Tibial artery (tissue), 4 donors: ENCODE measurements around the gene ZNF276.
"Not testable (repeated sequence)": the region's sequence is repeated elsewhere in the genome, so short reads cannot be mapped to it uniquely, and the experiment has no call there.

Experiments
- DNase-seq, 2 donors: peaks; one replicate each; pipeline ENCODE4 v3.0.0-alpha.2; 2019
- H3K27ac ChIP-seq, 2 donors: fragments of 200-600 bp; sonication (generic) in 1 of 2; 1 replicate in 1 of 2; 2 replicates in 1 of 2; pipeline ENCODE4 v1.5.1; 2018 to 2019; ENCODE audit warnings: mild to moderate bottlenecking in 1 of 2
- H3K27me3 ChIP-seq, 2 donors: fragments of 200-600 bp; sonication (generic) in 1 of 2; one replicate each; pipeline versions ENCODE4 v1.5.1 to v1.6.0; 2016 to 2019
- H3K36me3 ChIP-seq, 3 donors: fragments of 200-600 bp; sonication (generic) in 2 of 3; one replicate each; pipeline ENCODE4 v1.5.1; 2016 to 2019; ENCODE audit warnings: mild to moderate bottlenecking in 2 of 3
- H3K4me1 ChIP-seq, 4 donors: fragments of 200-600 bp; sonication (generic) in 2 of 4; 1 replicate in 3 of 4; 2 replicates in 1 of 4; pipeline ENCODE4 v1.5.1; 2016 to 2019
- H3K4me3 ChIP-seq, 2 donors: fragments of 200-600 bp; sonication (generic) in 1 of 2; 1 replicate in 1 of 2; 2 replicates in 1 of 2; pipeline ENCODE4 v1.5.1; 2018 to 2019; ENCODE audit warnings: mild to moderate bottlenecking in 2 of 2
- H3K9me3 ChIP-seq, 3 donors: fragments of 200-600 bp; sonication (generic) in 1 of 3; one replicate each; pipeline ENCODE4 v1.5.1; 2016 to 2019
- intact Hi-C: fragments of 100-400 bp; cut with DNase I; formaldehyde crosslinking; loops from one replicate; pipeline ENCODE4 v1.15.0; 2023; ENCODE audit warnings: low total_unique reads
- TF ChIP-seq, protein P1 (sequence below), 2 experiments: fragments of 200-600 bp in 1 of 2; fragments of 450-650 bp in 1 of 2; IDR thresholded peaks; one replicate each; pipeline ENCODE4 v1.5.1; 2017 to 2019; ENCODE audit warnings: antibody characterized with exemption in 2 of 2, mild to moderate bottlenecking in 1 of 2, moderate library complexity in 1 of 2

ZNF276 gene

DNA sequence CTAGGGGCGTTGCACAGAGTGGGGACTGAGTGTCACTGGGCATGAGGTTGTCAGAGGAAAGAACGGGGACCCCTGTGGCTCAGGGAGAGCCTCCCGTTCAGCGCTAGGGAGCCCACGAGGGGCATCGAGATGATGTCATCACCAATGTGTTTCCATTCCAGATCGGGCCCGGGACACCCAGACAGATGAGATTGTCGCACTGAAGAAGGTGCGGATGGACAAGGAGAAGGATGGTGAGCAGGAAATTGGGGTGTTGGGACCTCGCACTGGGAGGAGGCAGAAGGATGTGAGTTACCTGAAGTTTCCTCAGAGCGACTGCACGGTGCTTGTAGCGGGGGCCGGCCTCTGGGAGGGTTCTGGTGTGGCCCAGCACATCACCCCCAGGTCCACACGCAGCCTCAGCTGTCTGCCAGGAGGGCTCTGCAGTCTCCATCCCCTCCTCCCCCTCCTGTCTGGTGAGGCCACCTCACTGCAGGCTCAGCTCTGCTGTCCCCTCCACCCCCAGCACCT lies 30.9 kb upstream of the ZNF276 start:
- Histone ChIP-seq H3K36me3 (peaks cover 4 to 65% (median 37%) of the 10 kb centered on the region in 3 donors), H3K4me3 (no peak overlapping the region), H3K27me3 (no peaks in the 10 kb centered on the region), H3K27ac (no peak overlapping the region), H3K4me1 (peaks cover 0 to 13% (median 8%) of the 10 kb centered on the region in 4 donors), H3K9me3 (no peaks in the 10 kb centered on the region)
- intact Hi-C loops: no loop called here
- DNase-seq: no peak
- TF ChIP-seq, protein P1, sequence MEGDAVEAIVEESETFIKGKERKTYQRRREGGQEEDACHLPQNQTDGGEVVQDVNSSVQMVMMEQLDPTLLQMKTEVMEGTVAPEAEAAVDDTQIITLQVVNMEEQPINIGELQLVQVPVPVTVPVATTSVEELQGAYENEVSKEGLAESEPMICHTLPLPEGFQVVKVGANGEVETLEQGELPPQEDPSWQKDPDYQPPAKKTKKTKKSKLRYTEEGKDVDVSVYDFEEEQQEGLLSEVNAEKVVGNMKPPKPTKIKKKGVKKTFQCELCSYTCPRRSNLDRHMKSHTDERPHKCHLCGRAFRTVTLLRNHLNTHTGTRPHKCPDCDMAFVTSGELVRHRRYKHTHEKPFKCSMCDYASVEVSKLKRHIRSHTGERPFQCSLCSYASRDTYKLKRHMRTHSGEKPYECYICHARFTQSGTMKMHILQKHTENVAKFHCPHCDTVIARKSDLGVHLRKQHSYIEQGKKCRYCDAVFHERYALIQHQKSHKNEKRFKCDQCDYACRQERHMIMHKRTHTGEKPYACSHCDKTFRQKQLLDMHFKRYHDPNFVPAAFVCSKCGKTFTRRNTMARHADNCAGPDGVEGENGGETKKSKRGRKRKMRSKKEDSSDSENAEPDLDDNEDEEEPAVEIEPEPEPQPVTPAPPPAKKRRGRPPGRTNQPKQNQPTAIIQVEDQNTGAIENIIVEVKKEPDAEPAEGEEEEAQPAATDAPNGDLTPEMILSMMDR (IDR thresholded peaks at IDR 0.05): no peak

DNA sequence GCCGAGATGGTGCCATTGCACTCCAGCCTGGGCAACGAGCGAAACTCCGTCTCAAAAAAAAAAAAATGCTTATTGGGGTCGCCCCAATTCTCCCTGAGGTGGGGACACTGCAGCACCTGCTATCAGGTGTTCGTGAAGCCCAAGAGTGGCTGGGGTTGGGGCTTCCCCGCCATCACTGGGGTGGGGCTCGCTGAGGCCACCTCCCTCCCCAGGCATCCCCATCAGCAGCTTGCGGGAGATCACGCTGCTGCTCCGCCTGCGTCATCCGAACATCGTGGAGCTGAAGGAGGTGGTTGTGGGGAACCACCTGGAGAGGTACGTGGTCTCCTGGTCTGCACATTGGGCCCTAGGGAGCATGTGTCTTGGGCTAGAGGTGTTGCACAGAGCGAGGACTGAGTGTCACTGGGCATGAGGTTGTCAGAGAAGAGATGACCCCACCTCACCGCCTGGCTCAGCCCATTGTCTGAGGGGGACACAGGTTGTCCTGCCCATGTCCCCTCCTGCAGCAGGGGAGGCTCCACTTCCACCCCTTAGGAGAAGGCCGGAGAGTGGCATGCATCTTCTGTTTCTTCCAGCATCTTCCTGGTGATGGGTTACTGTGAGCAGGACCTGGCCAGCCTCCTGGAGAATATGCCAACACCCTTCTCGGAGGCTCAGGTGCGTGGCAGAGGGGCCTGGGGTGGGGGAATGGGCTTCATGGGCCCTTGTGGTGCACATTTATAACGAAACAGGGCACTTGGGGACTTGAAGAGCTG lies 29.9 kb upstream of the ZNF276 start:
- peaks cover 0 to 8% (median 8%) of the 10 kb centered on the region in 4 donors for H3K4me1 ChIP-seq
- no peak for DNase-seq
- intact Hi-C loops: no loop called here
- TF ChIP-seq, protein P1 (IDR thresholded peaks at IDR 0.05): no peak
- no peak overlapping the region for H3K27ac ChIP-seq
- H3K9me3 ChIP-seq: no peaks in the 10 kb centered on the region
- no peak overlapping the region for H3K4me3 ChIP-seq
- H3K27me3 ChIP-seq: no peaks in the 10 kb centered on the region
- peaks cover 4 to 73% (median 37%) of the 10 kb centered on the region in 3 donors for H3K36me3 ChIP-seq

DNA sequence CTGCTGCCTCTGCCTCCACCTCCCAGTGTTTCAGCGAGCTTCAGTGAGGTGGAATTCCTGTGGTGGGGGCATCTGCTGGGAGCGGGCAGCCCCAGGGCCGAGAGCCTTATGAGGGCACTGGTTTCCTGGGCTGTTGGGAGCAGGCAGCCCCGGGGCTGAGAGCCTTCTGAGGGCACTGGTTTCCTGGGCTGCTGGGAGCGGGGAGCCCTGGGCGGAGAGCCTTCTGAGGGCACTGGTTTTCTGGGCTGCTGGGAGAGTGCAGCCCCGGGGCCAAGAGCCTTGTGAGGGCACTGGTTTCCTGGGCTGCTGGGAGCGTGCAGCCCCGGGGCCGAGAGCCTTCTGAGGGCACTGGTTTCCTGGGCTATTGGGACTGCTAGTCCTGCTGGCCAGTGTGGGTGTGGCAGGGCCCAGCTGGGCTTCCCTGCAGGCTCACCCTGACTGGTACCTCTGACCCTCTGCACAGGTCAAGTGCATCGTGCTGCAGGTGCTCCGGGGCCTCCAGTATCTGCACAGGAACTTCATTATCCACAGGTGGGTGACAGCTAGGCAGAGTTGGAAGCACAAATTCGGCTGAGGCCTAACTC lies 29.3 kb upstream of the ZNF276 start:
- TF ChIP-seq, protein P1 (IDR thresholded peaks at IDR 0.05): no peak
- H3K9me3 ChIP-seq: no peaks in the 10 kb centered on the region
- peaks cover 0 to 8% (median 7%) of the 10 kb centered on the region in 4 donors for H3K4me1 ChIP-seq
- H3K27me3 ChIP-seq: no peaks in the 10 kb centered on the region
- intact Hi-C loops: no loop called here
- H3K4me3 ChIP-seq: no peak overlapping the region
- DNase-seq: no peak
- H3K27ac ChIP-seq: no peak overlapping the region
- peaks cover 4 to 80% (median 37%) of the 10 kb centered on the region in 3 donors for H3K36me3 ChIP-seq

DNA sequence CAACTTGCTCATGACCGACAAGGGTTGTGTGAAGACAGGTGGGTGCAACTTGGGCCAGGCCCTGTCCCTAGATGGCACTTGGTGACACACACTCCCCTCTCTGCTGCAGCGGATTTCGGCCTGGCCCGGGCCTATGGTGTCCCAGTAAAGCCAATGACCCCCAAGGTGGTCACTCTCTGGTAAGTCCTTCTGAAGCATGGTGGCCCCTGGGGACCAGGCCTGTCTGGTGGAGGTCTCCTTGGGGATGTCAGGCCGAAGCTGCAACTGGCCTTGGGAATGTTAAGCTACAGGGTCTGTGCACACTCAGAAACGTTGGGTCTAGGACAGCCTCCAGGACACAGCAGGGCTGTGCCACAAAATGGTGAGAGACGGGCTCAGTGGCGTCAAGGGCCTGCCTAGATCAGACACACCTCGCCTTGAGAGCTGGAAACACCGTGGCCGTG lies 28.0 kb upstream of the ZNF276 start:
- Histone ChIP-seq H3K4me1 (no peaks in the 10 kb centered on the region), H3K27ac (no peak overlapping the region), H3K36me3 (peaks cover 4 to 90% (median 43%) of the 10 kb centered on the region in 3 donors), H3K9me3 (no peaks in the 10 kb centered on the region), H3K27me3 (no peaks in the 10 kb centered on the region), H3K4me3 (no peak overlapping the region)
- intact Hi-C loops: no loop called here
- TF ChIP-seq, protein P1 (IDR thresholded peaks at IDR 0.05): no peak
- DNase-seq: no peak

DNA sequence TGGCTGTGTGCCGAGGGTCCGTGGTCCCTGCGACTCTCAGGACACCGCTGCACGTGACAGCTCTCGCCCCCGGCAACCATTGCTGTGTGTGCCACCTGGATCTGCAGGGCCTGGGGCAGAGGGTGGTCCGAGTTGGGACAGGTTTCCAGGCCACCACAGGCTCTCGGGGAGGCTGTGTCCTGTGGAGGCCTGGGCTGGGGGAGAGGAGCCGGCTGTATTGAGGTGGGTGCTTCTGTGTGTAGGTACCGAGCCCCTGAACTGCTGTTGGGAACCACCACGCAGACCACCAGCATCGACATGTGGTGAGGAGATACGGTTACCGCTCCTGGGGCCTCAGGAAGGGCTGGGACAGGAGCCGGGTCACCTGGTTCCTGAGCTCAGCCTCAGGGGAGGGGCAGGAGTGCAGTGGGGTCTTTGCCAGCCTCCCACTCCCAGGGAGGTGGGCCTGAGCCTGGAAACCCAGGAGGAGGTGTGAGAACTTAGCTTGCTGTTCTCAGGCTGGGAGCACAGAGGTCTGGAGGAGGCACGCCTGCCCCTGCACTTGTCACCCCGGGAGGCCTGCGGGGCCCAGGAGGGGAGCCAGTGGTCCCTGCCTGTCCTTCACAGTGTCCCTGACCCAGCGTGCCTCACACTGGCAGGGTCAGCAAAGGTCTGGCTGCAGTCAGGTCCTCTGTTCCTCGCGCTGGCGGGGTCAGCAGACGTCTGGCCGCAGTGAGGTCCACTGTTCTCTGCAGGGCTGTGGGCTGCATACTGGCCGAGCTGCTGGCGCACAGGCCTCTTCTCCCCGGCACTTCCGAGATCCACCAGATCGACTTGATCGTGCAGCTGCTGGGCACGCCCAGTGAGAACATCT lies 27.2 kb upstream of the ZNF276 start:
- intact Hi-C loops: no loop called here
- no peak overlapping the region for H3K4me3 ChIP-seq
- no peaks in the 10 kb centered on the region for H3K27me3 ChIP-seq
- H3K9me3 ChIP-seq: no peaks in the 10 kb centered on the region
- H3K36me3 ChIP-seq: peaks cover 4 to 87% (median 43%) of the 10 kb centered on the region in 3 donors
- H3K4me1 ChIP-seq: no peaks in the 10 kb centered on the region
- no peak for DNase-seq
- TF ChIP-seq, protein P1 (IDR thresholded peaks at IDR 0.05): no peak
- H3K27ac ChIP-seq: no peak overlapping the region

DNA sequence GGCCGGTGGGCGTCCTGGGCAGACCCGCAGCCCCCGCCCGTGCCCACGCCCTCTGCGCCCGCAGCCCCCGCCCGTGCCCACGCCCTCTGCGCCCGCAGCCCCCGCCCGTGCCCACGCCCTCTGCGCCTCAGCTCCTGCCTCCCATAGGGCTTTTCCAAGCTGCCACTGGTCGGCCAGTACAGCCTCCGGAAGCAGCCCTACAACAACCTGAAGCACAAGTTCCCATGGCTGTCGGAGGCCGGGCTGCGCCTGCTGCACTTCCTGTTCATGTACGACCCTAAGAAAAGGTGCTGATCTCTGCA lies 26.6 kb upstream of the ZNF276 start:
- H3K9me3 ChIP-seq, H3K27ac ChIP-seq, H3K27me3 ChIP-seq, intact Hi-C loops, H3K4me1 ChIP-seq, H3K4me3 ChIP-seq, DNase-seq: not testable (repeated sequence)
- peaks cover 4 to 82% (median 43%) of the 10 kb centered on the region in 3 donors for H3K36me3 ChIP-seq
